GM10266 (cell line): ENCODE results near the gene LEFTY1.

ENCODE experiments used
- DNase-seq: peaks from one replicate; pipeline ENCODE4 v3.0.0; 2012; ENCODE audit errors: extremely low spot score
- TF ChIP-seq, protein P1 (sequence below): IDR thresholded peaks from 2 replicates; pipeline ENCODE4 v1.5.1; 2012; ENCODE audit warnings: mild to moderate bottlenecking, low read depth; ENCODE audit not compliant: control insufficient read depth, insufficient read depth; ENCODE audit errors: missing control alignments

The LEFTY1 gene

DNA sequence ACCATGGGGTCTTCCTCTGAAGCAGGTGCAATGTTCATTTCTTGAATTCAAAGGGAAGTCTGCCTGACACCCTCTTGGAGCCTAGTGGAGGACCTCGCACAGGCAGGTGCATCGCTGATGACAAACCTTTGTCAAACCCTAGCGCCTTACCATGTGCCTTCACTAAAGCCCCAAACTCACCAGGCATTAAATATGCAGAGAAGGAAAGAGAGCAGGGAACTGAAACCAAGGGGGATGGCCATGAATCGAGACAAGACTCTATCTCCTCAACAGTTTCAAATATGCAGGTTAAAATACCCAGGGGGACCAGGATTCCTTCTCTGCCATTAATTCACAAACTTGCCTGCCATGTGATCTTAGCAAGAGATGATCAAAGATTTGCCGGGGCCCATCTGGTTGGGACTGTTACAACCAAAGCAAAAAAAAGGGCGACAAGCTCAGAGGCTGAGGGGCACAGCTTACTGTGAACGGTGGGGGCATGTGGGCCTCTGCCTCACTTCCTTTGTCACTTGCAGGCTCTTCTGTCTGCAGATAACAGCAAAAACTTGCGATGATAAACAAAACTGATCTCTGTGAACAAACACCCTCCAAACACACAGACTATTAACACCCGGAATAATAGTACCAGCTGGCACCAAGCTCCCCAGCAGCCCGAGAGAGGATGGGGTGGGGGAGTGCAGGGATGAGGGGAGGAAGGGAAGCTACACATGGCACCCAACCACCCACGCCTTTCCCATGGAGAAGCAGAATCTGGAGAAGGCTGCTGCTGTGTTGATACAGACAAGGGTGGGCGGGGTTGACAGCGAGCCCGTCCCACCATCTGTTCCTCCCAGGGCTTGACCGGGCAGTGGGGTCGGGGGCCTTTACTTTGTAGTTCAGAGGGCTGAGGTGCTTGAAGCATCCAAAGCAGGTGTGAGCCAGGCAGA, 40.7 kb downstream of the LEFTY1 start:
- DNase-seq: peak; percentile 41
- TF ChIP-seq, protein P1, sequence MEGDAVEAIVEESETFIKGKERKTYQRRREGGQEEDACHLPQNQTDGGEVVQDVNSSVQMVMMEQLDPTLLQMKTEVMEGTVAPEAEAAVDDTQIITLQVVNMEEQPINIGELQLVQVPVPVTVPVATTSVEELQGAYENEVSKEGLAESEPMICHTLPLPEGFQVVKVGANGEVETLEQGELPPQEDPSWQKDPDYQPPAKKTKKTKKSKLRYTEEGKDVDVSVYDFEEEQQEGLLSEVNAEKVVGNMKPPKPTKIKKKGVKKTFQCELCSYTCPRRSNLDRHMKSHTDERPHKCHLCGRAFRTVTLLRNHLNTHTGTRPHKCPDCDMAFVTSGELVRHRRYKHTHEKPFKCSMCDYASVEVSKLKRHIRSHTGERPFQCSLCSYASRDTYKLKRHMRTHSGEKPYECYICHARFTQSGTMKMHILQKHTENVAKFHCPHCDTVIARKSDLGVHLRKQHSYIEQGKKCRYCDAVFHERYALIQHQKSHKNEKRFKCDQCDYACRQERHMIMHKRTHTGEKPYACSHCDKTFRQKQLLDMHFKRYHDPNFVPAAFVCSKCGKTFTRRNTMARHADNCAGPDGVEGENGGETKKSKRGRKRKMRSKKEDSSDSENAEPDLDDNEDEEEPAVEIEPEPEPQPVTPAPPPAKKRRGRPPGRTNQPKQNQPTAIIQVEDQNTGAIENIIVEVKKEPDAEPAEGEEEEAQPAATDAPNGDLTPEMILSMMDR: no peak

DNA sequence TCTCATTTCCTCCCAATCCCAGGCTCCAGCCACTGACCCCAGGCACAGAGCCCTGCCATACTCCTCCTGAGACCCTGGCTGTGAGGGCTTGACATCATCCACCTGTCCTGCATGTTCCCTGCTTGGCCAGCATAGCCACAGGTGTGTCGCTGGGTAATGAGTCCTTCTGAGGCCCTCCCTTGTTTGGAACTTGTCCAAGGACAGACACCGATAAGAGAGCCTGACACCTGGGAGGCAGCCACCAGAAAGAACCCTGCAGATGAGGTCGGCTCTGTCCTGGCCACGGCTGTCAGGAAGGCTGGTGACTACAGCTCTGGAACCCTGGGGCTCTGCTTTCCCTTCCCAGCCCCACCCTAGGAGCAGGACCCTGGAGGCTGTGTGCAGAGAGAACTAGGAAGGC, 41.3 kb downstream of the LEFTY1 start:
- TF ChIP-seq, protein P1: no peak
- no peak for DNase-seq

DNA sequence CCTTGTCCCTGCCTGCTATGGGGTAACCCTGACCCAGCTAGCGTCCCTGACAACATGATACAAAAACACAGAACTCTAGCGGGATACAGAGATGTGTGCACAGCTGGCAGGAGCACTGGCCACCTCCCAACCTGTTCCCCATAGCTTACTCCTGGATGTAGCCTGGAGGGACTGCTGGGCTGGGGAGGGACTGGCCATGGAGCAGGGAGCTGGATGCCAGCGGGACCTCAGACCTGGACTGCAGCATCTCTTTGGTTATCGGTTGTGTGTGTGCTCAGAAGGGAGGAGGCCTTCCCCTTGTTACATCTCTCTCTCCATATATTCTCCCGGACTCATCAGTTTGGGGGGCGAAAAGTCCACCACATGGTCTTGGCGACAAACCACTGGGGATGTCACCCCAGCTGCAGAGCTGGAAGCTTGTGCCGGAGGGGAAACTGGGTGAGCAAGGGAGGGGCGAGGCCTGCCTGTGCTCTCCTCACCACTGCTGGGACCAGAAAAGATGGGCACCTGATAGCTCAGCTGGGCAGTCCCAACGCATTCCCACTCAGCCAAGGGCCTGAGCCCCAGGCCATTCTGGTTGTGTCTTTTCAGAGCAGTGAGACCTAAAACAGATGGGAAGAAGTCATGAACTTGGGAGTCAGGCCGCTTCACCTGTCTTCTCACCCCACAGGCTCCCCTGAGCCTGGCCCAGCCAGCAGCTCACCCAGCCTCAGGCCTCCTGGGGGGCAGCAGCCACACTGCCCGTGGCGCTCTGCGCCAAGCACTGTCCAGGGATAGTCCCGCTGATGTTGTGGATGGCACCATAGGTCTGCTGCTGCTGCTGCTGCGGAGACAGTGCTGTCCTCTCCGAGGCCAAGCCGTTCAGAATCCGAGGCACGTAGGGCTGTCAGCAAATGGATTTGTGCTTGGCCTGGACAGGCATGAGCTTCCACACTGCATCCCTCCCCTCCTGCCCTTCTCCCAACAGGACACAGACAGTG, 42.3 kb downstream of the LEFTY1 start:
- no peak for DNase-seq
- TF ChIP-seq, protein P1: no peak

DNA sequence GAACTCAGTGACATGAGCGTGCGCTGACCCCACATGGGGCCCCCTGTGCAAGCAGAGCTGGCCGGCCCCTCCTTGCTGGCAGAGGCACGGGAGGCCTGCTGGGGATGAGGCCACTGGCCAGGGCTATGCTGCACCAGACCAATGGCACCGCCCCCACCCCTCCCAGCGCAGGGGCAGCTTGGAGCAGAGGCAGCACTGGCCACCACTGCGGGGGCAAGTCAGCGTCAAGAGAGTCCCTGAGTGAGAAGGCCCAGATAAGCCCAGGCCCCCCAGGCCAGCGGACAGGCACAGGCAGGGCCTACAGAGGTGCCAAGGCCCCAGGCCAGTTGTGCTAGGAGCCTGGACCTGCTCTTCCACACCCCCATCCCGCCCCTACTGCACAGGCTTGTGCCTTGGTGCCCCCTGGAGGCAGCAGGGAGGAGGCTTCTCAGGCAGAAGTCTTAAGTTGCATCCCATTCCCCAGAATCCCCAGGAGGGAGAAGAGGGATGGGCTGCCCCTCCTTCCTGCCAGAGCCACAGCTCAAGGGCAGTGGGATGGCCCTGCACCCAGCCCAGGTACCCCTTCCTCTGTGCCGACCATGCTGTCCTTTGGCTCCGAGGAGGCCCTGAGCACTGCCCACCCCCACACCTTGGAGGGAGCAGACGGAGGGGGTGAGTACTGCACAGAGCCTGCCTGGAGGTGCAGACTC, 43.2 kb downstream of the LEFTY1 start:
- DNase-seq: peak; percentile 31
- TF ChIP-seq, protein P1: peak; percentile 48

DNA sequence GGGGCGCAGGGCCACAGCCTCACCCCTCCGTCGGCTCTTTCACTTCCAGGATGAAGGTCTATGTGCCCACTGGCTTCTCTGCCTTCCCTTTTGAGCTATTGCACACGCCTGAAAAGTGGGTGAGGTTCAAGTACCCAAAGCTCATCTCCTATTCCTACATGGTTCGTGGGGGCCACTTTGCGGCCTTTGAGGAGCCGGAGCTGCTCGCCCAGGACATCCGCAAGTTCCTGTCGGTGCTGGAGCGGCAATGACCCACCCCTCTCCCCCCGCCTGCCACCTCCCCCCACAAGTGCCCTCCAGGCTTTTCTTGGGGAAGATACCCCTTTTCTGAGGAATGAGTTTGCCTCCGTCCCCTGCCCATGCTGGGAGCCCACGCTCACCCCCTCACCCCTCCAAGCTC, 43.8 kb downstream of the LEFTY1 start:
- TF ChIP-seq, protein P1: no peak
- DNase-seq: no peak

DNA sequence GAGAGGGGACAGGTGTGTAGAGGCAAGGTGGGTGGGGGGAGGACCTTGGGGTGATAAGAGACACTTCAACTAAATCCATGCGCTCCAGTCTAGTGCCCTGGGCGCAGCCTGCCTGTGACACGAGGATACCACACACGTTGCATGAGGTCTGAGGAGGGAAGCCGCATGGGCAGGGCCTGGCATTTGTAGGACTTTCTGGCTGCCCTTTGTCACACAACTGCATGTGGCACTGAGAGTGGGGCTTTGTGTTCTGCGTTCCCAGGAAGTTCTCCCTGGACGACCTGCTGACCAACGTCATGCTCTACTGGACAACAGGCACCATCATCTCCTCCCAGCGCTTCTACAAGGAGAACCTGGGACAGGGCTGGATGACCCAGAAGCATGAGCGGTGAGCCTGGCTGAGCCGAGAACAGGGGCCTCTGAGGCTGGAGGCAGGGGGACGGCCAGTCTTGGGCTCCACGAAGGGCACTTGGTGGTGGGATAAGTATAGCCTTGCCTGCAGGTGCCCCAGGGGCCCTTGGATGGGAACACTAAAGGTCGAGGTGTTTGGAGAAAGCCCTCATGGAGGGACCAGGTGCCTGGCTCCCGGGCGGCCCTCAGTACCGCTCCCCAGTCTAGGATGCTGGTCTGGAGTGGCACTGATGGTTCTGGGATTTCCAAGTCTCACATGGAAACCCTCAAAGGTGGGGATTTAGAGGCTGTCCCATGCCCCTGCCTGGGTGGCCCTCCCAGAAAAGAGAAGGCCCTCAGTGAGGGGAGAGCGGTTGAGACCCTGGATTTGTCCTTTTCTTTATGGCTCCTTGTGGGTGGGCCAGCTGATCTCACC, 44.5 kb downstream of the LEFTY1 start:
- no peak for DNase-seq
- TF ChIP-seq, protein P1: no peak
